ENCODE results near the gene SEZ6. TPM values are rescaled to one million over a fixed set of nuclear protein-coding genes. Genes with fewer than 3 reads are reported as not detected.

SEZ6 gene
- total RNA-seq, 4 donors from 2014 or later: not detected

DNA sequence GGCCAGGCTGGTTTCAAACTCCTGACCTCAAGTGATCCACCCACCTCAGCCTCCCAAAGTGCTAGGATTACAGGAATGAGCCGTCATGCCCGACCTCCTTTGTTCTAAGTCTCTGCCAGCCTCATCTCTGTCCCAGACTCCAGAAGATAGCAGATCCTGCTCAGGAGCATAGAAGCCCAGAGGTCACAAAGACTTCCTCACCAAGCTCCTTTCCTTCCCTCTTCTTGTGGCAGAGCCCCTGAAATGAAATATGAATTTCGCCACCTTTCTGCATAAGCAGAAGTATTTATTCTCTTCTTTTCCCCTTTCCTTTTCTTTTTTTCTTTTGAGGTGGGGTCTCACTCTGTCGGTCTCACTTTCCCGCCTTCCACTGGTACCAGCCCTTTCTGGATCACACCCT is 25.7 kb upstream of the SEZ6 start:
- Histone ChIP-seq H3K27ac (no peak overlapping the region), H3K36me3 (no peaks in the 10 kb centered on the region), H3K27me3 (peaks cover 0 to 78% (median 4%) of the 10 kb centered on the region in 4 donors), H3K9me3 (peaks cover 0 to 18% (median 8%) of the 10 kb centered on the region in 3 donors), H3K4me3 (no peak overlapping the region), H3K4me1 (no peaks in the 10 kb centered on the region)
- intact Hi-C loops (cut with DNase I): no loop called here
- TF ChIP-seq, protein P1, sequence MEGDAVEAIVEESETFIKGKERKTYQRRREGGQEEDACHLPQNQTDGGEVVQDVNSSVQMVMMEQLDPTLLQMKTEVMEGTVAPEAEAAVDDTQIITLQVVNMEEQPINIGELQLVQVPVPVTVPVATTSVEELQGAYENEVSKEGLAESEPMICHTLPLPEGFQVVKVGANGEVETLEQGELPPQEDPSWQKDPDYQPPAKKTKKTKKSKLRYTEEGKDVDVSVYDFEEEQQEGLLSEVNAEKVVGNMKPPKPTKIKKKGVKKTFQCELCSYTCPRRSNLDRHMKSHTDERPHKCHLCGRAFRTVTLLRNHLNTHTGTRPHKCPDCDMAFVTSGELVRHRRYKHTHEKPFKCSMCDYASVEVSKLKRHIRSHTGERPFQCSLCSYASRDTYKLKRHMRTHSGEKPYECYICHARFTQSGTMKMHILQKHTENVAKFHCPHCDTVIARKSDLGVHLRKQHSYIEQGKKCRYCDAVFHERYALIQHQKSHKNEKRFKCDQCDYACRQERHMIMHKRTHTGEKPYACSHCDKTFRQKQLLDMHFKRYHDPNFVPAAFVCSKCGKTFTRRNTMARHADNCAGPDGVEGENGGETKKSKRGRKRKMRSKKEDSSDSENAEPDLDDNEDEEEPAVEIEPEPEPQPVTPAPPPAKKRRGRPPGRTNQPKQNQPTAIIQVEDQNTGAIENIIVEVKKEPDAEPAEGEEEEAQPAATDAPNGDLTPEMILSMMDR (IDR thresholded peaks at IDR 0.05): no peak
- TF ChIP-seq POLR2A (IDR thresholded peaks at IDR 0.05): no peak
- 44 to 47% methylated on average over 5 of the region's 5 CpGs for WGBS, 2 donors
- DNase-seq: no peak

DNA sequence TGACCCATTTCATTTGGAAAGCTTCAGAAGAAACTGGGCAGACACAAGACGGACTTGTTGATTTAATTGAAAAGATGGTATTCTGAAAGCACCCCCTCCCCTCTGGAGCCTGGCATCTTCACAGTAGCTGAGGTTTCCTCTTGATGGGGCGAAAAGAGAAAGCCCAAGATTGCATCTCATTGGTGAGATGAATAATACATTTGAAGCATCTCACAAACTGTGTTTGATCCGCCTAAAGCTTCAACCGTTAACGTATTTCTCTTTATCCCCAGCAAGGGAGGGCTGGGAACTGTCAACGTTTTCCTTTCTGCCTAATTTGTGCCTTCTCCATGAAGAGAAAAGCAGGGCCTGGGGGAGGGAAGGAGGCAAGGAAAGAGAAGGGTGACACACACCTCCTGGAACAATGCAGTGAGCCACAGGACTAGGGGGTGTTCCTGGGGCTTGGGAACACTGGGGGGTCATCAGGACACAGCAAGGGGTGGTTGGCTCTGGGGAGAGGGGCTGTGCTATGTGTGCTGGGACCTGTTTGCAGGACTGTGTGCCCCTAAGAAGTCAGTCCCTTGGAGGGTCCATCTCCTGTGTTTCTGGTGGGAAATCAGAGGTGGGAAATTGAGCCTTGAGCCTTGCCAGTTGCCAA is 18.6 kb upstream of the SEZ6 start:
- intact Hi-C loops (cut with DNase I): no loop called here
- Histone ChIP-seq H3K4me3 (no peak overlapping the region), H3K36me3 (no peaks in the 10 kb centered on the region), H3K27ac (no peak overlapping the region), H3K9me3 (no peaks in the 10 kb centered on the region), H3K27me3 (peaks cover 0 to 67% (median 2%) of the 10 kb centered on the region in 4 donors), H3K4me1 (peaks cover 5 to 12% (median 7%) of the 10 kb centered on the region in 3 donors)
- DNase-seq: no peak
- WGBS, 2 donors: 65 to 81% methylated on average over 6 of the region's 6 CpGs
- TF ChIP-seq POLR2A (IDR thresholded peaks at IDR 0.05): no peak
- TF ChIP-seq, protein P1 (IDR thresholded peaks at IDR 0.05): no peak

DNA sequence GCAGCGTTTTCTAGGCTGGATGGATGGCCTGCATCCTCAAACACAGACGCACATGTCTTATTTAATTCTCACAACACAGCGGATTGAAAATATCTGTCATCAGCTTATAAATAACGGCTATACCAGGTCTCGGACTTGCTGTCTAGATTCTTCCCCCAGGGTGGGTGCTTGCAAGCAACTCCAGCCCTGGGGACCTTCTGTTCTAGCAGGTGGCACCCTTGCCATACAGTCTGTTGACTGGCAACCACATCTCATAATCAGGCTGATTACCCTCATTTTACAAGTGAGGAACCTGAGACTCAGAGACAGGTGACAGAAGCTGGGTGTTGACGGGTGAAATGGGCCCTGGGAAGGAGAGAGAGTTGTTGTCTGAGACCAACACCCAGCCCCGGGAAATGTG is 16.2 kb upstream of the SEZ6 start:
- intact Hi-C loops (cut with DNase I): no loop called here
- Histone ChIP-seq H3K36me3 (no peaks in the 10 kb centered on the region), H3K4me3 (no peak overlapping the region), H3K27me3 (peaks cover 0 to 83% (median 2%) of the 10 kb centered on the region in 4 donors), H3K9me3 (no peaks in the 10 kb centered on the region), H3K27ac (no peak overlapping the region), H3K4me1 (peaks cover 5 to 15% (median 7%) of the 10 kb centered on the region in 3 donors)
- 74 to 91% methylated on average over 6 to 7 of the region's 7 CpGs for WGBS, 2 donors
- no peak for DNase-seq
- TF ChIP-seq, protein P1 (IDR thresholded peaks at IDR 0.05): no peak
- TF ChIP-seq POLR2A (IDR thresholded peaks at IDR 0.05): no peak

DNA sequence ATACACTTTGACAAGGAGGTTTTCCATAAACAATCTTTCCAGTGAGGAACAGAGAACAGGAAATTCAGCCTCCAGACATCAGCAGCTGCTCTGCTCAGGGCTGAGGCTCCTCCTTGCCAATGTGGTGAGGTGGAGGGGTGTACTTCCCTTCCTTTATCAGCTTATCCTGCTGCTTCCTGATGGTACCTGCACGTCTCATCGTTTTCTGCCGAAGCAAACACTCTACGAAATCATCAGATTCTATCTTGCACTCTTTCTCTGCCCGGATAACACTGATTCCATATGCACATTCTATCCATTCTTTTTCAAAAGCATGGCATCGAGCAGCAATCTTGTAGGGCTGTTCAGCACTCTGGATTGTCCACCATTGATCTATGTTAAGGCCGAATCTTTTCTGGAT is 15.4 kb upstream of the SEZ6 start:
- H3K27ac ChIP-seq: no peak overlapping the region

DNA sequence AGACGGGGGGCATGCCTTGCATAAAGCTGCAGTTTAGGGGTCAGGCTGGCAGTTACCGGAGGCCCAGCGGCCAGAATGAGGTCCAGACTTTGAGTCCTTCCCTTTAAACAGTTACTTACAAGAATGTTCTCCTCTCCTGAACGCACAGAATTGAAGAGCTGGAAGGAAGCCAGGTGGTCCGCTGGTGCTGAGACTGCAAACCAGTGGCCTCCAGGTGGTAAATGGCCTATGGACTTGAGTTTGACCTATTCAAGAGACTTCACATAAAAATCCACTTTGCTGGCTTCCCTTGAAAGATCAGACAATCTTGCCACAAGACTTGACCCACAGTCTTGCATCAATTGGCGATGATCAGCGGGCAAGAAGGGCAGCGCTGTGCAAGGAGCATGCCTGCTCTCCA is 14.7 kb upstream of the SEZ6 start:
- Histone ChIP-seq H3K27ac (no peak overlapping the region), H3K36me3 (no peaks in the 10 kb centered on the region), H3K27me3 (peaks cover 0 to 89% (median 2%) of the 10 kb centered on the region in 4 donors), H3K4me1 (peaks cover 5 to 15% (median 7%) of the 10 kb centered on the region in 3 donors), H3K4me3 (no peak overlapping the region), H3K9me3 (no peaks in the 10 kb centered on the region)
- no peak for TF ChIP-seq POLR2A (IDR thresholded peaks at IDR 0.05)
- TF ChIP-seq, protein P1 (IDR thresholded peaks at IDR 0.05): no peak
- DNase-seq: no peak
- intact Hi-C loops (cut with DNase I): no loop called here
- WGBS, 2 donors: 56 to 70% methylated on average over 5 to 8 of the region's 8 CpGs

More for the DNA sequence above, 15.4 kb upstream of the SEZ6 start:
- intact Hi-C loops (cut with DNase I): no loop called here
- DNase-seq: no peak
- Histone ChIP-seq H3K4me1 (peaks cover 5 to 15% (median 7%) of the 10 kb centered on the region in 3 donors), H3K9me3 (no peaks in the 10 kb centered on the region), H3K36me3 (no peaks in the 10 kb centered on the region), H3K27me3 (peaks cover 0 to 87% (median 2%) of the 10 kb centered on the region in 4 donors), H3K4me3 (no peak overlapping the region)
- TF ChIP-seq POLR2A (IDR thresholded peaks at IDR 0.05): no peak
- TF ChIP-seq, protein P1 (IDR thresholded peaks at IDR 0.05): no peak
- 63 to 76% methylated on average over 6 to 7 of the region's 7 CpGs for WGBS, 2 donors
